ENCODE results near the gene DCHS2. TPM values are rescaled to one million over a fixed set of nuclear protein-coding genes. Genes with fewer than 3 reads are reported as not detected.

DCHS2 gene
- total and polyA plus RNA-seq, 2 experiments from 2014 or later: 0.21 to 7.6 TPM

- TF ChIP-seq CTCF (conservative IDR thresholded peaks at IDR 0.05; ENCODE audit: low read depth in 2 of 2) (no peak), ZNF331 (CRISPR knock-in tag; IDR thresholded peaks at IDR 0.05; ENCODE audit: low read depth) (no peak), STAT1 (IDR thresholded peaks at IDR 0.05; ENCODE audit: unreplicated experiment) (no peak), EZH2 (IDR thresholded peaks at IDR 0.05; ENCODE audit: low read depth, unreplicated experiment) (no peak)
These were observed 77.2 kb downstream of the DCHS2 start (continued) for GRCh38 chr4:154414371-154414770.

- H3K9me3 Mint-ChIP-seq: no peaks in the 10 kb centered on the region
- no peak for TF ChIP-seq EZH2phosphoT487 (IDR thresholded peaks at IDR 0.05; ENCODE audit: unreplicated experiment)
- no peak for TF ChIP-seq JUNB (IDR thresholded peaks at IDR 0.05; ENCODE audit: unreplicated experiment)
- no peak for TF ChIP-seq POLR2AphosphoS5 (IDR thresholded peaks at IDR 0.05; ENCODE audit: low read depth)
- TF ChIP-seq, protein P1, sequence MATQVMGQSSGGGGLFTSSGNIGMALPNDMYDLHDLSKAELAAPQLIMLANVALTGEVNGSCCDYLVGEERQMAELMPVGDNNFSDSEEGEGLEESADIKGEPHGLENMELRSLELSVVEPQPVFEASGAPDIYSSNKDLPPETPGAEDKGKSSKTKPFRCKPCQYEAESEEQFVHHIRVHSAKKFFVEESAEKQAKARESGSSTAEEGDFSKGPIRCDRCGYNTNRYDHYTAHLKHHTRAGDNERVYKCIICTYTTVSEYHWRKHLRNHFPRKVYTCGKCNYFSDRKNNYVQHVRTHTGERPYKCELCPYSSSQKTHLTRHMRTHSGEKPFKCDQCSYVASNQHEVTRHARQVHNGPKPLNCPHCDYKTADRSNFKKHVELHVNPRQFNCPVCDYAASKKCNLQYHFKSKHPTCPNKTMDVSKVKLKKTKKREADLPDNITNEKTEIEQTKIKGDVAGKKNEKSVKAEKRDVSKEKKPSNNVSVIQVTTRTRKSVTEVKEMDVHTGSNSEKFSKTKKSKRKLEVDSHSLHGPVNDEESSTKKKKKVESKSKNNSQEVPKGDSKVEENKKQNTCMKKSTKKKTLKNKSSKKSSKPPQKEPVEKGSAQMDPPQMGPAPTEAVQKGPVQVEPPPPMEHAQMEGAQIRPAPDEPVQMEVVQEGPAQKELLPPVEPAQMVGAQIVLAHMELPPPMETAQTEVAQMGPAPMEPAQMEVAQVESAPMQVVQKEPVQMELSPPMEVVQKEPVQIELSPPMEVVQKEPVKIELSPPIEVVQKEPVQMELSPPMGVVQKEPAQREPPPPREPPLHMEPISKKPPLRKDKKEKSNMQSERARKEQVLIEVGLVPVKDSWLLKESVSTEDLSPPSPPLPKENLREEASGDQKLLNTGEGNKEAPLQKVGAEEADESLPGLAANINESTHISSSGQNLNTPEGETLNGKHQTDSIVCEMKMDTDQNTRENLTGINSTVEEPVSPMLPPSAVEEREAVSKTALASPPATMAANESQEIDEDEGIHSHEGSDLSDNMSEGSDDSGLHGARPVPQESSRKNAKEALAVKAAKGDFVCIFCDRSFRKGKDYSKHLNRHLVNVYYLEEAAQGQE (IDR thresholded peaks at IDR 0.05; ENCODE audit: unreplicated experiment): no peak
- TF ChIP-seq, protein P2, sequence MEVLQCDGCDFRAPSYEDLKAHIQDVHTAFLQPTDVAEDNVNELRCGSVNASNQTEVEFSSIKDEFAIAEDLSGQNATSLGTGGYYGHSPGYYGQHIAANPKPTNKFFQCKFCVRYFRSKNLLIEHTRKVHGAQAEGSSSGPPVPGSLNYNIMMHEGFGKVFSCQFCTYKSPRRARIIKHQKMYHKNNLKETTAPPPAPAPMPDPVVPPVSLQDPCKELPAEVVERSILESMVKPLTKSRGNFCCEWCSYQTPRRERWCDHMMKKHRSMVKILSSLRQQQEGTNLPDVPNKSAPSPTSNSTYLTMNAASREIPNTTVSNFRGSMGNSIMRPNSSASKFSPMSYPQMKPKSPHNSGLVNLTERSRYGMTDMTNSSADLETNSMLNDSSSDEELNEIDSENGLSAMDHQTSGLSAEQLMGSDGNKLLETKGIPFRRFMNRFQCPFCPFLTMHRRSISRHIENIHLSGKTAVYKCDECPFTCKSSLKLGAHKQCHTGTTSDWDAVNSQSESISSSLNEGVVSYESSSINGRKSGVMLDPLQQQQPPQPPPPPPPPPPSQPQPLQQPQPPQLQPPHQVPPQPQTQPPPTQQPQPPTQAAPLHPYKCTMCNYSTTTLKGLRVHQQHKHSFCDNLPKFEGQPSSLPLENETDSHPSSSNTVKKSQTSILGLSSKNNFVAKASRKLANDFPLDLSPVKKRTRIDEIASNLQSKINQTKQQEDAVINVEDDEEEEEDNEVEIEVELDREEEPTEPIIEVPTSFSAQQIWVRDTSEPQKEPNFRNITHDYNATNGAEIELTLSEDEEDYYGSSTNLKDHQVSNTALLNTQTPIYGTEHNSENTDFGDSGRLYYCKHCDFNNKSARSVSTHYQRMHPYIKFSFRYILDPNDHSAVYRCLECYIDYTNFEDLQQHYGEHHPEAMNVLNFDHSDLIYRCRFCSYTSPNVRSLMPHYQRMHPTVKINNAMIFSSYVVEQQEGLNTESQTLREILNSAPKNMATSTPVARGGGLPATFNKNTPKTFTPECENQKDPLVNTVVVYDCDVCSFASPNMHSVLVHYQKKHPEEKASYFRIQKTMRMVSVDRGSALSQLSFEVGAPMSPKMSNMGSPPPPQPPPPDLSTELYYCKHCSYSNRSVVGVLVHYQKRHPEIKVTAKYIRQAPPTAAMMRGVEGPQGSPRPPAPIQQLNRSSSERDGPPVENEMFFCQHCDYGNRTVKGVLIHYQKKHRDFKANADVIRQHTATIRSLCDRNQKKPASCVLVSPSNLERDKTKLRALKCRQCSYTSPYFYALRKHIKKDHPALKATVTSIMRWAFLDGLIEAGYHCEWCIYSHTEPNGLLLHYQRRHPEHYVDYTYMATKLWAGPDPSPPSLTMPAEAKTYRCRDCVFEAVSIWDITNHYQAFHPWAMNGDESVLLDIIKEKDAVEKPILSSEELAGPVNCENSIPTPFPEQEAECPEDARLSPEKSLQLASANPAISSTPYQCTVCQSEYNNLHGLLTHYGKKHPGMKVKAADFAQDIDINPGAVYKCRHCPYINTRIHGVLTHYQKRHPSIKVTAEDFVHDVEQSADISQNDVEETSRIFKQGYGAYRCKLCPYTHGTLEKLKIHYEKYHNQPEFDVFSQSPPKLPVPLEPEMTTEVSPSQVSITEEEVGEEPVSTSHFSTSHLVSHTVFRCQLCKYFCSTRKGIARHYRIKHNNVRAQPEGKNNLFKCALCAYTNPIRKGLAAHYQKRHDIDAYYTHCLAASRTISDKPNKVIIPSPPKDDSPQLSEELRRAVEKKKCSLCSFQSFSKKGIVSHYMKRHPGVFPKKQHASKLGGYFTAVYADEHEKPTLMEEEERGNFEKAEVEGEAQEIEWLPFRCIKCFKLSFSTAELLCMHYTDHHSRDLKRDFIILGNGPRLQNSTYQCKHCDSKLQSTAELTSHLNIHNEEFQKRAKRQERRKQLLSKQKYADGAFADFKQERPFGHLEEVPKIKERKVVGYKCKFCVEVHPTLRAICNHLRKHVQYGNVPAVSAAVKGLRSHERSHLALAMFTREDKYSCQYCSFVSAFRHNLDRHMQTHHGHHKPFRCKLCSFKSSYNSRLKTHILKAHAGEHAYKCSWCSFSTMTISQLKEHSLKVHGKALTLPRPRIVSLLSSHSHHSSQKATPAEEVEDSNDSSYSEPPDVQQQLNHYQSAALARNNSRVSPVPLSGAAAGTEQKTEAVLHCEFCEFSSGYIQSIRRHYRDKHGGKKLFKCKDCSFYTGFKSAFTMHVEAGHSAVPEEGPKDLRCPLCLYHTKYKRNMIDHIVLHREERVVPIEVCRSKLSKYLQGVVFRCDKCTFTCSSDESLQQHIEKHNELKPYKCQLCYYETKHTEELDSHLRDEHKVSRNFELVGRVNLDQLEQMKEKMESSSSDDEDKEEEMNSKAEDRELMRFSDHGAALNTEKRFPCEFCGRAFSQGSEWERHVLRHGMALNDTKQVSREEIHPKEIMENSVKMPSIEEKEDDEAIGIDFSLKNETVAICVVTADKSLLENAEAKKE (CRISPR knock-in tag; IDR thresholded peaks at IDR 0.05): no peak
- TF ChIP-seq CREB1 (CRISPR knock-in tag; IDR thresholded peaks at IDR 0.05; ENCODE audit: low read depth): no peak
- TF ChIP-seq ZNF114 (CRISPR knock-in tag; IDR thresholded peaks at IDR 0.05): no peak
- no peak for TF ChIP-seq EZH2 (IDR thresholded peaks at IDR 0.05; ENCODE audit: low read depth, unreplicated experiment)
- no peak for TF ChIP-seq NANOG (IDR thresholded peaks at IDR 0.05; ENCODE audit: borderline replicate concordance)
- TF ChIP-seq CTCF (conservative IDR thresholded peaks at IDR 0.05; ENCODE audit: low read depth in 2 of 2): no peak
- TF ChIP-seq ZNF331 (CRISPR knock-in tag; IDR thresholded peaks at IDR 0.05; ENCODE audit: low read depth): no peak
These were observed 84.2 kb downstream of the DCHS2 start for GRCh38 chr4:154407443-154407842.

More at GRCh38 chr4:154407443-154407842, 84.2 kb downstream of the DCHS2 start:
- Histone ChIP-seq H3K36me3 (ENCODE audit: insufficient read depth) (no peaks in the 10 kb centered on the region), H4K20me1 (replicated peaks; ENCODE audit: insufficient read depth) (no peaks in the 10 kb centered on the region), H3K4me2 (no peak overlapping the region), H3K27ac (ENCODE audit: low read depth) (no peak overlapping the region), H3K27me3 (ENCODE audit: insufficient read depth) (no peaks in the 10 kb centered on the region), H3K79me2 (replicated peaks; ENCODE audit: insufficient read depth) (no peaks in the 10 kb centered on the region), H3K4me1 (ENCODE audit: insufficient read depth) (no peaks in the 10 kb centered on the region), H3F3A (replicated peaks; ENCODE audit: low read depth) (no peaks in the 10 kb centered on the region), H3K9me2 (ENCODE audit: insufficient read depth) (no peaks in the 10 kb centered on the region), H2AFZ (no peak overlapping the region), H3K4me3 (no peak overlapping the region)
- no peak overlapping the region for H3K27ac Mint-ChIP-seq
- no peak overlapping the region for H3K4me3 Mint-ChIP-seq
- no peaks in the 10 kb centered on the region for H3K27me3 Mint-ChIP-seq (ENCODE audit: insufficient read depth, low read depth, poor library complexity)
- no peaks in the 10 kb centered on the region for H3K36me3 Mint-ChIP-seq (ENCODE audit: low read depth)
- peaks cover 4% of the 10 kb centered on the region; the same call in 1 of the 3 replicates for H3K4me1 Mint-ChIP-seq
- no peak for DNase-seq (ENCODE audit: low spot score)
- no peak for ATAC-seq

Measured in GM23338 (cell line).